Renal cortical epithelial cell (primary cell): ENCODE data around the gene MGAT4A. TPM values are rescaled to one million over a fixed set of nuclear protein-coding genes. Genes with fewer than 3 reads are reported as not detected.
"Not testable (repeated sequence)": the region's sequence is repeated elsewhere in the genome, so short reads cannot be mapped to it uniquely, and the experiment has no call there.

Experiments used
- DNase-seq: peaks from one replicate; pipeline ENCODE4 v3.0.0-alpha.2; 2011; ENCODE audit warnings: low read depth
- total RNA-seq: library from RNA; depleted of rRNA; stranded (reverse); fragments of >200 nt; gene quantifications from 2 replicates; pipeline ENCODE4 v1.2.3, GENCODE V29; 2014

MGAT4A gene
- total RNA-seq, 1 donor from 2014 or later = 41.6 TPM

GRCh38 chr2:98759827-98760625, 29.1 kb upstream of the MGAT4A start:
- no peak for DNase-seq

- DNase-seq = no peak
Observed at GRCh38 chr2:98759338-98759737, 28.4 kb upstream of the MGAT4A start.

GRCh38 chr2:98757904-98758421, 27.0 kb upstream of the MGAT4A start:
- DNase-seq = peak; percentile 97

- no peak for DNase-seq
Observed at GRCh38 chr2:98753801-98754200, 22.9 kb upstream of the MGAT4A start.

- DNase-seq = not testable (repeated sequence)
Observed at GRCh38 chr2:98752711-98753110, 21.8 kb upstream of the MGAT4A start.

GRCh38 chr2:98751748-98752147, 20.8 kb upstream of the MGAT4A start:
- DNase-seq = no peak

- no peak for DNase-seq
Observed at GRCh38 chr2:98750593-98751282, 19.8 kb upstream of the MGAT4A start.

- no peak for DNase-seq
Observed at GRCh38 chr2:98749066-98749450, 18.1 kb upstream of the MGAT4A start.

GRCh38 chr2:98748292-98749065, 17.5 kb upstream of the MGAT4A start:
- DNase-seq = no peak

GRCh38 chr2:98747888-98748287, 17.0 kb upstream of the MGAT4A start:
- no peak for DNase-seq

- no peak for DNase-seq
Observed at GRCh38 chr2:98746426-98746825, 15.5 kb upstream of the MGAT4A start.

- DNase-seq = no peak
Observed at GRCh38 chr2:98744595-98744994, 13.7 kb upstream of the MGAT4A start.

- DNase-seq = no peak
Observed at GRCh38 chr2:98743835-98744234, 12.9 kb upstream of the MGAT4A start.

- no peak for DNase-seq
Observed at GRCh38 chr2:98739020-98739419, 8.1 kb upstream of the MGAT4A start.

- no peak for DNase-seq
Observed at GRCh38 chr2:98738304-98738703, 7.4 kb upstream of the MGAT4A start.

GRCh38 chr2:98737848-98738247, 6.9 kb upstream of the MGAT4A start:
- no peak for DNase-seq

- no peak for DNase-seq
Observed at GRCh38 chr2:98736464-98736889, 5.5 kb upstream of the MGAT4A start.

- no peak for DNase-seq
Observed at GRCh38 chr2:98734823-98735260, 3.9 kb upstream of the MGAT4A start.

GRCh38 chr2:98734162-98734561, 3.2 kb upstream of the MGAT4A start:
- no peak for DNase-seq

- DNase-seq = no peak
Observed at GRCh38 chr2:98732430-98733051, 1.6 kb upstream of the MGAT4A start.

- no peak for DNase-seq
Observed at GRCh38 chr2:98731894-98732349, 990 bp upstream of the MGAT4A start.

GRCh38 chr2:98730707-98731040, 258 bp downstream of the MGAT4A start:
- DNase-seq = no peak
